Duodenal mucosa (tissue), 2 donors: Measurements from ENCODE around the gene KCNK16.

ENCODE experiments used
- H3K27ac ChIP-seq: one replicate; pipeline ENCODE4 v1.7.0; 2013; ENCODE audit warnings: low read depth, low read length
- H3K27me3 ChIP-seq, 2 donors: one replicate each; pipeline ENCODE4 v1.7.0; 2013; ENCODE audit warnings: low read length in 2 of 2, control low read depth in 1 of 2; ENCODE audit not compliant: insufficient read depth in 2 of 2, control insufficient read depth in 1 of 2
- H3K36me3 ChIP-seq, 2 donors: one replicate each; pipeline ENCODE4 v1.7.0; 2013; ENCODE audit warnings: low read length in 2 of 2, control low read depth in 1 of 2; ENCODE audit not compliant: insufficient read depth in 2 of 2, control insufficient read depth in 1 of 2
- H3K4me1 ChIP-seq, 2 donors: one replicate each; pipeline ENCODE4 v1.7.0; 2013; ENCODE audit warnings: low read length in 2 of 2, control low read depth in 1 of 2; ENCODE audit not compliant: insufficient read depth in 2 of 2, control insufficient read depth in 1 of 2
- H3K4me3 ChIP-seq, 2 donors: one replicate each; pipeline ENCODE4 v1.7.0; 2013; ENCODE audit warnings: low read length in 2 of 2, low read depth in 1 of 2
- H3K9ac ChIP-seq, 2 donors: one replicate each; pipeline ENCODE4 v1.7.0; 2013; ENCODE audit warnings: low read length in 2 of 2, low read depth in 1 of 2
- H3K9me3 ChIP-seq, 2 donors: one replicate each; pipeline ENCODE4 v1.7.0; 2013; ENCODE audit warnings: low read length in 2 of 2, control low read depth in 1 of 2; ENCODE audit not compliant: control insufficient read depth in 1 of 2

The KCNK16 gene

GRCh38 chr6:39266375-39266774 is 56.1 kb downstream of the KCNK16 start:
- Histone ChIP-seq H3K9me3 (no peaks in the 10 kb centered on the region), H3K27me3 (no peaks in the 10 kb centered on the region), H3K36me3 (no peaks in the 10 kb centered on the region), H3K27ac (no peak overlapping the region), H3K9ac (no peak overlapping the region), H3K4me3 (no peak overlapping the region), H3K4me1 (peaks cover 6 to 9% of the 10 kb centered on the region in 2 donors)
